Measurements from ENCODE around the gene IPO11.

DNA sequence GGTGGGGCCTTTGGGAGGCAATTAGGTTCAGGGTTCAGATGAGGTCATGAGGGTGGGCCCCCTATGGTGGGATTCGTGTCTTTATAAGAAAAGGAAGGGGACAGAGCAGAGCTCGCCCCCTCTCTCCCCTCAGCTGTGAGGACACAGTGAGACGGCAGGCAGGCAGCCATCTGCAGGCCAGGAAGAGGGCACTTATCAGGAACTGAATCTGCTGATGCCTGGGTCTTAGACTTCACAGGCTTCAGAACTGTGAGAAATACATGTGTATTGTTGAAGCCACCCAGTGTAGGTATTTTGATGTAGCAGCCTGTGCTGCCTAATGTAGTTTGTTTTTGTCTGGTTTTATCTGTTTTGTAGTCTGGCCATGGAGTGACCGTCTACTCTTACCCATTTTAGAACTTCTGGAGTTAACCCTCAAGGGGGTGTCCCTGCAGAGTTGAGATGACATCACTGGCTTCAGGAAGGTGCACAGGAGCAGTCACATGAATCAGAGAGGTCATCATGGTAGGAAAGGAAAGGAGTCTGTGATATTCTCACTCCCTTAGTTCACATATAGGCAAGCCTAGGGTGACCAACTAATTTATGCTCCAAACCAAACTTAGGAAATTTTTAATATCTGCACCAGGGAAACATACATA is 237.0 kb downstream of the IPO11 start:
- TF ChIP-seq DNMT1 (CRISPR knock-in tag; IDR thresholded peaks at IDR 0.05) (no peak), BRCA1 (CRISPR knock-in tag; IDR thresholded peaks at IDR 0.05) (no peak), FOXK2 (IDR thresholded peaks at IDR 0.05) (no peak)
- TF ChIP-seq, protein P1, sequence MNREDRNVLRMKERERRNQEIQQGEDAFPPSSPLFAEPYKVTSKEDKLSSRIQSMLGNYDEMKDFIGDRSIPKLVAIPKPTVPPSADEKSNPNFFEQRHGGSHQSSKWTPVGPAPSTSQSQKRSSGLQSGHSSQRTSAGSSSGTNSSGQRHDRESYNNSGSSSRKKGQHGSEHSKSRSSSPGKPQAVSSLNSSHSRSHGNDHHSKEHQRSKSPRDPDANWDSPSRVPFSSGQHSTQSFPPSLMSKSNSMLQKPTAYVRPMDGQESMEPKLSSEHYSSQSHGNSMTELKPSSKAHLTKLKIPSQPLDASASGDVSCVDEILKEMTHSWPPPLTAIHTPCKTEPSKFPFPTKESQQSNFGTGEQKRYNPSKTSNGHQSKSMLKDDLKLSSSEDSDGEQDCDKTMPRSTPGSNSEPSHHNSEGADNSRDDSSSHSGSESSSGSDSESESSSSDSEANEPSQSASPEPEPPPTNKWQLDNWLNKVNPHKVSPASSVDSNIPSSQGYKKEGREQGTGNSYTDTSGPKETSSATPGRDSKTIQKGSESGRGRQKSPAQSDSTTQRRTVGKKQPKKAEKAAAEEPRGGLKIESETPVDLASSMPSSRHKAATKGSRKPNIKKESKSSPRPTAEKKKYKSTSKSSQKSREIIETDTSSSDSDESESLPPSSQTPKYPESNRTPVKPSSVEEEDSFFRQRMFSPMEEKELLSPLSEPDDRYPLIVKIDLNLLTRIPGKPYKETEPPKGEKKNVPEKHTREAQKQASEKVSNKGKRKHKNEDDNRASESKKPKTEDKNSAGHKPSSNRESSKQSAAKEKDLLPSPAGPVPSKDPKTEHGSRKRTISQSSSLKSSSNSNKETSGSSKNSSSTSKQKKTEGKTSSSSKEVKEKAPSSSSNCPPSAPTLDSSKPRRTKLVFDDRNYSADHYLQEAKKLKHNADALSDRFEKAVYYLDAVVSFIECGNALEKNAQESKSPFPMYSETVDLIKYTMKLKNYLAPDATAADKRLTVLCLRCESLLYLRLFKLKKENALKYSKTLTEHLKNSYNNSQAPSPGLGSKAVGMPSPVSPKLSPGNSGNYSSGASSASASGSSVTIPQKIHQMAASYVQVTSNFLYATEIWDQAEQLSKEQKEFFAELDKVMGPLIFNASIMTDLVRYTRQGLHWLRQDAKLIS (CRISPR knock-in tag; IDR thresholded peaks at IDR 0.05) = no peak

Measured in HepG2 (cell line).